PC-9 (cell line): ENCODE measurements around the gene EIF3A.

Experiments
- CTCF ChIP-seq: fragments of 200-600 bp; sonication (generic); conservative IDR thresholded peaks from 2 replicates; pipeline ENCODE4 v1.6.1; 2017; ENCODE audit warnings: mixed run types, antibody characterized with exemption, mild to moderate bottlenecking, moderate library complexity
- EZH2 ChIP-seq: fragments of 200-600 bp; sonication (generic); IDR thresholded peaks from 2 replicates; pipeline ENCODE4 v1.8.0; 2017; ENCODE audit warnings: antibody characterized with exemption, low read depth

- TF ChIP-seq CTCF = no peak
- no peak for TF ChIP-seq EZH2
Measured at GRCh38 chr10:118990326-118990725, 90.3 kb downstream of the EIF3A start.
